PC-3 (cell line): ENCODE measurements around the gene SLC8A1. TPM values are rescaled to one million over a fixed set of nuclear protein-coding genes. Genes with fewer than 3 reads are reported as not detected.

ENCODE experiments used
- ATAC-seq: fragments of 200-7000 bp; cut with Tn5 transposase; 2 replicates; pipeline ENCODE4 v1.9.1; 2020; ENCODE audit warnings: mild to moderate bottlenecking, moderate library complexity
- BruUV-seq: library from RNA; stranded (reverse); fragments of 400-500 nt; replicated peaks from 2 replicates; lab custom pipeline; 2021; lab: Mats Ljungman, UMichigan
- CTCF ChIA-PET: fragments of 300-600 bp; sonication (Branson Sonifier 250); formaldehyde crosslinking; loops from one replicate; lab custom pipeline; 2022; ENCODE audit warnings: antibody characterized with exemption; lab: Charles Lee
- POLR2A ChIA-PET: fragments of 300-600 bp; sonication (Branson Sonifier 250); formaldehyde crosslinking; loops from one replicate; lab custom pipeline; 2022; ENCODE audit warnings: antibody characterized with exemption; ENCODE audit not compliant: unreplicated experiment; lab: Charles Lee
- DNase-seq: peaks from one replicate; pipeline ENCODE4 v3.0.0-alpha.2; 2015
- H2AFZ ChIP-seq: fragments of 300-600 bp; sonication (generic); 2 replicates; pipeline ENCODE4 v1.6.0; 2016; ENCODE audit warnings: antibody characterized with exemption, low read length
- H3F3A ChIP-seq: fragments of 300-600 bp; sonication (generic); one replicate; pipeline ENCODE4 v1.6.0; 2017; ENCODE audit warnings: antibody characterized with exemption, low read length, control low read depth, mild to moderate bottlenecking; ENCODE audit not compliant: unreplicated experiment
- H3K27ac ChIP-seq: fragments of 300-600 bp; sonication (generic); 2 replicates; pipeline ENCODE4 v1.5.1; 2016; ENCODE audit warnings: mild to moderate bottlenecking, low read length
- H3K27me3 ChIP-seq: fragments of 300-600 bp; sonication (generic); 2 replicates; pipeline ENCODE4 v1.6.1; 2016; ENCODE audit warnings: low read length, mixed read lengths
- H3K36me3 ChIP-seq: fragments of 300-600 bp; sonication (generic); 2 replicates; pipeline ENCODE4 v1.6.1; 2016; ENCODE audit warnings: low read depth, mixed run types, low read length, mixed read lengths
- H3K4me1 ChIP-seq: fragments of 300-600 bp; sonication (generic); 2 replicates; pipeline ENCODE4 v1.5.1; 2016; ENCODE audit warnings: low read length; ENCODE audit not compliant: insufficient read depth
- H3K4me2 ChIP-seq: fragments of 300-600 bp; sonication (generic); 2 replicates; pipeline ENCODE4 v1.6.0; 2016; ENCODE audit warnings: low read length
- H3K4me3 ChIP-seq: fragments of 300-600 bp; sonication (generic); 2 replicates; pipeline ENCODE4 v1.5.1; 2016; ENCODE audit warnings: mild to moderate bottlenecking, low read length, mixed read lengths
- H3K79me2 ChIP-seq: fragments of 300-600 bp; sonication (generic); 2 replicates; pipeline ENCODE4 v1.6.1; 2017; ENCODE audit warnings: low read length, mixed read lengths
- H3K9ac ChIP-seq: fragments of 300-600 bp; sonication (generic); 2 replicates; pipeline ENCODE4 v1.6.0; 2016; ENCODE audit warnings: mild to moderate bottlenecking, low read length
- H3K9me2 ChIP-seq: fragments of 300-600 bp; sonication (generic); replicated peaks from 2 replicates; pipeline ENCODE4 v1.6.1; 2016; ENCODE audit warnings: mixed run types, low read length, mixed read lengths
- H3K9me3 ChIP-seq: fragments of 300-600 bp; sonication (generic); 2 replicates; pipeline ENCODE4 v1.6.1; 2016; ENCODE audit warnings: low read length, mixed read lengths
- H4K20me1 ChIP-seq: fragments of 300-600 bp; sonication (generic); 2 replicates; pipeline ENCODE4 v1.6.1; 2016; ENCODE audit warnings: low read length, mixed read lengths
- CTCF ChIP-seq: fragments of 300-600 bp; sonication (generic); conservative IDR thresholded peaks from 2 replicates; pipeline ENCODE4 v1.5.1; 2017; ENCODE audit warnings: antibody characterized with exemption, low read depth, mild to moderate bottlenecking, low read length
- EZH2 ChIP-seq: fragments of 300-600 bp; sonication (generic); IDR thresholded peaks from one replicate; pipeline ENCODE4 v1.6.1; 2017; ENCODE audit warnings: antibody characterized with exemption, mild to moderate bottlenecking, low read length; ENCODE audit not compliant: unreplicated experiment
- EZH2phosphoT487 ChIP-seq: fragments of 300-600 bp; sonication (generic); IDR thresholded peaks from 2 replicates; pipeline ENCODE4 v1.6.1; 2018; ENCODE audit warnings: mild to moderate bottlenecking, antibody characterized with exemption, low read length, borderline replicate concordance
- intact Hi-C: fragments of 100-400 bp; cut with micrococcal nuclease; formaldehyde crosslinking; loops from 2 replicates; pipeline ENCODE4 v1.9.0; 2023
- total RNA-seq: library from RNA; depleted of rRNA; stranded (reverse); fragments of >200 nt; gene quantifications from 2 replicates; pipeline ENCODE4 v1.2.3, GENCODE V29; 2014

SLC8A1 gene
- total RNA-seq, 1 experiment from 2014 or later: 1.3 TPM

GRCh38 chr2:40268566-40268965 is 183.3 kb downstream of the SLC8A1 start:
- no peak overlapping the region for H2AFZ ChIP-seq
- no peak for TF ChIP-seq EZH2
- TF ChIP-seq EZH2phosphoT487: no peak
- no peak for TF ChIP-seq CTCF
- H3K27me3 ChIP-seq: no peaks in the 10 kb centered on the region
- H3K4me1 ChIP-seq: no peaks in the 10 kb centered on the region
- no TSS peak for BruUV-seq
- POLR2A ChIA-PET: no interaction called here
- intact Hi-C loops: no loop called here
- no peak overlapping the region for H3K4me3 ChIP-seq
- CTCF ChIA-PET: no interaction called here
- no peaks in the 10 kb centered on the region for H3K9me2 ChIP-seq
- H3K36me3 ChIP-seq: no peaks in the 10 kb centered on the region
- no peak overlapping the region for H3K4me2 ChIP-seq
- no peak overlapping the region for H3K9ac ChIP-seq
- H4K20me1 ChIP-seq: no peaks in the 10 kb centered on the region
- no peaks in the 10 kb centered on the region for H3F3A ChIP-seq
- ATAC-seq: no peak
- no peaks in the 10 kb centered on the region for H3K9me3 ChIP-seq
- no peaks in the 10 kb centered on the region for H3K79me2 ChIP-seq
- no peak overlapping the region for H3K27ac ChIP-seq
- no peak for DNase-seq

DNA sequence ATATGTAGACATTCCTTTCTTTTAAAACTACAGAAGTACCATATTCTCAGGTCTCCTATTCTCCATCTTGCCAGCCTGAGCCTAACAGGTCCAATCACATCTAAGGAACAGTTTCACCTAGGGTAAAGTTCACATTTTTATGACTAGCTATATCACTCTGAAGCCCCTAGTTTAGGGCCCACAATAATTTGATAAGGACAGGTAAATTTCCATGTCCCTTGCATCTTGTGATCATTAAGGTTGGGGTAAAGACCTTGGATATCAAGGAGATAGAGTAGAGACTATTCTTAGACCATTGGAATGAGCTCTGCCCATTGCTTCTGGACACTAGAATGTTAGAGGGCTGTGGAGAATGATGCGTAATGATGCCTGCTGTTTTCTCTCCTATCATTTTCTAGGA is 185.7 kb downstream of the SLC8A1 start:
- ChIA-PET POLR2A (no interaction called here), CTCF (no interaction called here)
- Histone ChIP-seq H3K27me3 (no peaks in the 10 kb centered on the region), H2AFZ (no peak overlapping the region), H3K9me3 (no peaks in the 10 kb centered on the region), H3F3A (no peaks in the 10 kb centered on the region), H3K4me2 (no peak overlapping the region), H3K79me2 (no peaks in the 10 kb centered on the region), H4K20me1 (no peaks in the 10 kb centered on the region), H3K4me3 (no peak overlapping the region), H3K36me3 (no peaks in the 10 kb centered on the region), H3K27ac (no peak overlapping the region), H3K4me1 (no peaks in the 10 kb centered on the region), H3K9ac (no peak overlapping the region), H3K9me2 (no peaks in the 10 kb centered on the region)
- no peak for TF ChIP-seq EZH2
- TF ChIP-seq CTCF: no peak
- TF ChIP-seq EZH2phosphoT487: no peak
- ATAC-seq (no peak), DNase-seq (no peak)
- BruUV-seq: no TSS peak
- intact Hi-C loops: no loop called here

- DNase-seq (no peak), ATAC-seq (no peak)
- Histone ChIP-seq H3K9me3 (no peaks in the 10 kb centered on the region), H3K27me3 (no peaks in the 10 kb centered on the region), H3K27ac (no peak overlapping the region), H3K4me2 (no peak overlapping the region), H3K36me3 (no peaks in the 10 kb centered on the region), H2AFZ (no peak overlapping the region), H3K4me1 (no peaks in the 10 kb centered on the region), H3F3A (no peaks in the 10 kb centered on the region), H3K4me3 (no peak overlapping the region), H4K20me1 (no peaks in the 10 kb centered on the region), H3K9me2 (no peaks in the 10 kb centered on the region; the same call in 1 of the 2 replicates), H3K79me2 (no peaks in the 10 kb centered on the region), H3K9ac (no peak overlapping the region)
- intact Hi-C loops: no loop called here
- POLR2A ChIA-PET: interaction anchor here (0.5 kb wide), 1 partner anchor 67 kb away, joined by 3 read pairs; no protein-coding TSS in a partner anchor
- CTCF ChIA-PET: no interaction called here
- no TSS peak for BruUV-seq
- no peak for TF ChIP-seq CTCF
- TF ChIP-seq EZH2phosphoT487: no peak
- TF ChIP-seq EZH2: no peak
Observed at GRCh38 chr2:40265602-40266001, 186.3 kb downstream of the SLC8A1 start.
